Right hindlimb (tissue), 1 donor: ENCODE measurements around the gene GPRIN2.
"Not testable (repeated sequence)": the region's sequence is repeated elsewhere in the genome, so short reads cannot be mapped to it uniquely, and the experiment has no call there.

ENCODE experiments used
- DNase-seq: peaks from one replicate; pipeline ENCODE4 v3.0.0-alpha.2; 2018

Gene GPRIN2

DNA sequence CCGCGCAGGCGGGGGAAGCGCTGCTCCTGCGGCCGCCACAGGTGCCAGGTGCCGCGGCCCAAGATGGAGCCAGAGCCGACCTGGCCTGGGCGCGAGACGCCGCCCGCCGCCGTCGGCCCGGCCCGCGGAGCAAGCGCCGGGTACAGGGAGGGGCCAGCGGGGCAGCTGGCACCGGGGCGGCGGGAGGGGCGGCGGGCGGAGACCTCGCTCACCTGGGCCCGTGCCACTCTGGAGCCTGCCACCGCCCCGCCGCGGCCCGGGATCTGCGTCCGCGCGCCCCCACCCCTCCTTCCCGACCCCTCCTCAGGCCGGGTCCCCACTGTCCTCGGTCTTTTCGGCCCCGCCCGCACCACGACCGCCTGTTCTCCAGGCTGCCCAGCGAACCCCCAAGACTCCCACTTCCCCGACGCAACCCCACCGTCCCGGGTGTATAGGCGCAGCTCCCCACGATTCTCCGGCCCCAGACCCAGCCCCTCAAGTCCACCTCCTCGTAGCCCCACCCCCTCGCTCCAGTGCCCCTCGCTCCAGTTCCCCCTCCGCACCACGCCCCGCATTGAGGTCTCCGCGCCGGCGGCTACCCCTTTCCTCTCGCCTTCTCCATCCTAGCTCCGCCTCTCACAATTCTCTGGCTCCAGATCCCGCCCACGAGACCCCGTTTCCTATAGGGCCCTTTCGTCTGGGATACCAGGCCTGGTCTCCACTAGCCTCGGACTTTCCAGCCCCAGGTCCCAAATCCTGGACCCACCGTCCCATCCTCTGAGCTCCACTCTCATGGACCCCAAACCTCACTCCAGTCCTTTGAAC is at the start of gene GPRIN2:
GPRIN2 (minus strand) TSS at position 144 of the 804 bp plus-strand sequence. CDS start 5,922 bp downstream, outside the sequence.
- peak; percentile 23 for DNase-seq

DNA sequence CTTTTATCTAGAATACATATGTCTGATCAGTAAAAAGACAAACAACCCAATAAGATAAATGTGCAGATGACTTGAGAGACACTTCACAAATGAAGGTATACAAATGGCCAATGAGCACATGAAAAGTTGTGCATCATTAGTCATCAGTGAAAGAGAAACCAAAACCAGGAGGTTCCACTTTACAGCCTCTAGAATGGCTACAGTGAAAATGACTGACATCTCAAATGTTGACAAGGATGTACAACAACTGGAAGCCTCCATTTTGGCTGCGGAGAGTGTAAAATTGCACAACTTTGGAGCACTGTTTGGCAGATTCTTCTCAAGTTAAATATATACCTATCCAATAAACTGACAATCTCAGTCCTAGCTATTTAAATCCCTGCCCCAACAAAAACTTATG is 44.1 kb upstream of the GPRIN2 start:
- DNase-seq = not testable (repeated sequence)

GRCh38 chr10:46597616-46598246 is 41.3 kb upstream of the GPRIN2 start:
- not testable (repeated sequence) for DNase-seq

GRCh38 chr10:46596570-46596969 is 40.1 kb upstream of the GPRIN2 start:
- not testable (repeated sequence) for DNase-seq

GRCh38 chr10:46594453-46595063 is 38.1 kb upstream of the GPRIN2 start:
- not testable (repeated sequence) for DNase-seq

GRCh38 chr10:46593307-46593706 is 36.8 kb upstream of the GPRIN2 start:
- not testable (repeated sequence) for DNase-seq

DNA sequence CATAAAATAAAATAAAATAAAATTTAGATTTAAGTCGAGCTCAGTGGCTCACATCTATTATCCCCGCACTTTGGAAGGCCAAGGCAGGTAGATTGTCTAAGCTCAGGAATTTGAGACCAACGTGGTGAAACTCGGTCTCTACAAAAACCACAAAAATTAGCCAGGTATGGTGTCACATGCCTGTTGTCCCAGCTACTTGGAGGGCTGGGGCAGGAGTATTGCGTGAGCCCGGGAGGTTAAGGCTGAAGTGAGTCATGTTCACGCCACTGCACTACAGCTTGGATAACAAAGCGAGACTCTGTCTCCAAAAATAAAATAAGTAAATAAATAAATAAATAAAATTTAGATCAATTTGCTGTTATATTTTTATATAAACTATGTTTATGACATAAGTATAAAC is 34.6 kb upstream of the GPRIN2 start:
- not testable (repeated sequence) for DNase-seq

DNA sequence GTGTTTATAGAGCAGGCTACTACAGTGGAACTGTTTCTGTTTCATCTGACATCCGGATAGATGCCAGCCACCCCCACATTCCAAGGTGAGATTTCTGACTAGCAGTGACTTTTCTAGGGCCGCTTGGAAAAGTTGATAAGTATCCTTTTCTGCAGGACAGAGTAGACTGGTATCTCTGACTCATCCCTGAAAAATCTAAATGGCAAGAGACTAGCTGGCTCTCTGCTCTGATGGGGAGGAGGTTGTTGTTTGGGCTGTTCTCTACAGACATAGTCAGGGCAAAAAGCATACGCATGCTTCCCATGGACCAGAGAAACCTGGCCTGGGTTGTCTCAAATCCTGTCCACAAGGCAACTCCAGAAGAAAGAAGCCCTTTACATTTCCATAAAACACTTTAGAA is 33.1 kb upstream of the GPRIN2 start:
- not testable (repeated sequence) for DNase-seq

DNA sequence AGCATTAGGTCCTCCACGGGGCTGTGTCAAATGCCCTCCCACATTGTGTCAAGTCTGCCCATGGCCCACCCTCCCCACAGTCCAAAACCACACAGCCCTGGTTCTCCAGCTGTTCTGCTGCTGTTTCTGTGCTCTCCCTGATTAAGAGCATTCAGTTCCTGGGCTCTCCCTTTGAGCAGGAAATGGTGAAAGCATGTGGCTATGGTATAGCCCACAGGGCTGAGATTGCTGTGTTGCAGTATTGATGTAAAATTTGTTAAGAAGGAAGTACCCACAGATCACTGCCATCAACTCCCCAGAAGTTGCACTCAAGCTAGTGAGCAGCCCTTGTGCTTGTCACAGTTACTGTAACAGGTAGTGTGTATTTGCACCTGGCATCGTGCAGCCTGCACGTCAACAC is 31.8 kb upstream of the GPRIN2 start:
- DNase-seq = not testable (repeated sequence)

DNA sequence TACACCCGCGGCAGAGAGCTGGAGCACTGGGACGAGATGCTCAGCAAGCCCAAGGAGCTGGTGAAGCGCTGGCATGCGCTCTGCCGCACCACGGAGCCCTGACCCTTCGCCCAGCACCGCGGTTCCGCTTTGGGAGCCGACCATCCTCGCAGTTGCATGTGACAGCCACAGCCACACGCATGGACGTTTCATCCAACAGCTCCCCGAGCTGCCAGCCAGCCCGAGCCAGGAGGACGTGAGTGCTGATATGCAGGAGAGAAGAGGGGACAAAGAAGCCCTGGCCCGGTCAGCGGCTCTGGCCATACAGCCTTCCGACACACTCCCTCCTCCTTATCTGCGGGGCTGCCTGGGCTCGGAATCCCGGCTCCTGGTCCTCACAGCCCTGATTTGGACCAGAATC is 31.1 kb upstream of the GPRIN2 start:
- not testable (repeated sequence) for DNase-seq

- DNase-seq = not testable (repeated sequence)
Measured at GRCh38 chr10:46585246-46585645, 28.8 kb upstream of the GPRIN2 start.

DNA sequence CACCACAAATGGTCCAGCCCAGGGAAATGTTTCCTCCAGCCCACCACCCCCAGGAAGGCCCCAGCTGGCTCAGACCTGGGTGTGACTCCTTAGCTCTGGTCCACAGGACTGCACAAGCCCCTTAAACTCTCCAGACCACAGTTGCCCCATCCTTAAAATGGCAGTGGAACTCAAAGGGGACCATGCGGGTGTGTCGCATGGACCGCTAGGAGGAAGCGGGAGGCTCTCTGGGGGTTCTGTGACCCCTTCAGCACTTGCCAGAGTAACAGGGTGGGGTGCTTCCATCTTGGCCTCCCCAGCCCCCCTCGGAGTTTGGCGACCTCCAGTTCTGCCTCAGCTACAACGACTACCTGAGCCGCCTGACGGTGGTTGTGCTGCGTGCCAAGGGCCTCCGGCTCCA is 27.7 kb upstream of the GPRIN2 start:
- DNase-seq = not testable (repeated sequence)

DNA sequence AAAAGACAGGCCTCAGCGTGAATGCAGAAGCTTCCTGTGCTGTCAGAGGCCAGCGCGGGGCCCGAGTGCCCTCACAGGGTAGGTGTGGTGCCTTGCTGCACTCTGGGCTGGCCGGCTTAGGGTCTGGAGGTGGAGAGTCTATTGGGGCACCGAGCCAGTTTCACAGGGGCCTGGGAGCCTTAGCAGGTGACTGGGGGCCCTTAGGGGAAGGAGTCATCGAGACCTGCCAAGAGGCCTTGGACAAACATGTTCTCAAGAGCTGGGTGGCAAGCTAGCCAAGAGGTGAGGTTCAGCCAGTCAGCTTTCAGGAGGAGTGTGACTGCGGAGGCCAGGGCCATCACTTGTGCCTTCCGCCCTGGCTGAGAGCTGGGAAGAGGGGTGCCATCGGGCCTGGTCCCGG is 26.1 kb upstream of the GPRIN2 start:
- not testable (repeated sequence) for DNase-seq

- DNase-seq = not testable (repeated sequence)
Measured at GRCh38 chr10:46581997-46582396, 25.5 kb upstream of the GPRIN2 start.

GRCh38 chr10:46579378-46579777 is 22.9 kb upstream of the GPRIN2 start:
- not testable (repeated sequence) for DNase-seq

- DNase-seq = peak; percentile 10
Measured at GRCh38 chr10:46578474-46579178, 22.2 kb upstream of the GPRIN2 start, which contains the start of gene SYT15. TSS of gene SYT15 (plus strand) at chr10:46579128. CDS start at chr10:46579169, 41 bp downstream.

GRCh38 chr10:46577624-46578473 is 21.4 kb upstream of the GPRIN2 start:
- peak; percentile 19 for DNase-seq

- not testable (repeated sequence) for DNase-seq
Measured at GRCh38 chr10:46573884-46574283, 17.4 kb upstream of the GPRIN2 start.

- peak; percentile 10 for DNase-seq
Measured at GRCh38 chr10:46573314-46573713, 16.9 kb upstream of the GPRIN2 start.

- DNase-seq = peak; percentile 34
Measured at GRCh38 chr10:46572765-46573164, 16.3 kb upstream of the GPRIN2 start.

DNA sequence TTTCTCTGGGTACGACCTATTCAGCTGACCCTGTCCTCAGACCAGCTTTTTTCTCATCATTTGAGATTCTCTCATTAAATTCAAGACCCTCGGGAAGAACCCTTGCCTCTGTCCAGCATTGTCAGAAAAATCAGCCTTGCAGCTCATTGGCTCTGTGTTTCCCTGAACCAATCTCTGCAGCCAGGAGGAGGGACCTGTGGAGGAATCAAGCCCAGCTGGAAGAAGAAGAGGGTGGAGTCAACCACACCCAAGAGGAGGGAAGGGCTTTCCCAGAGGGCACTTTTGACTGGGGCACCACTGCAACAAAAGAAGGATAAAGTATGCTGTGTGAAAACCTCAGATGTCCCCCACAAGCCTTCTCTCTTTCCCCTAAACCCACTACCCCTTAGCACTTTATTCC is 14.2 kb upstream of the GPRIN2 start:
- not testable (repeated sequence) for DNase-seq

DNA sequence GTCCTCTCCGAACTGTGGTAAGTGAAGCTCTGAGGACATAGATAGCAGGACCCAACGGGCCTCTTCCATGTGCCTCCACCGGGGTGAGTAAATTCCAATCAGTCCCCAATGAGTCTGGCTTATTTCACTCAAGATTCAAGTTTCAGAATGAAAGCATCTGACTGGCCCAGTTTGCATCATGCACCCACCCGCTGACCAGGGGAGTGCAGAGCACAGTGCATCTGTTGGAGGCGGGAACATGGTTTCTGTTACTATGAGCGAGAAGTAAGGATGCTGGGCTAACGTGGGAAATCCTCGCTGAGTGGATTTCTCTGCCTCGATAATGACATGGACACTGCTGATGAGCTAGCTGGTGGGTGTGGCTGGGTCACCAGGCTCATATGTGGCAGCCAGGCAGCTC is 10.7 kb upstream of the GPRIN2 start:
- not testable (repeated sequence) for DNase-seq
